Mononuclear cell (primary cell): ENCODE data around the gene POU4F2. TPM values are rescaled to one million over a fixed set of nuclear protein-coding genes. Genes with fewer than 3 reads are reported as not detected.
"Not testable (repeated sequence)": the region's sequence is repeated elsewhere in the genome, so short reads cannot be mapped to it uniquely, and the experiment has no call there.

Experiments used
- H3K27me3 ChIP-seq: 2 replicates; pipeline ENCODE4 v1.6.0; 2011; ENCODE audit warnings: low read length, control low read depth; ENCODE audit not compliant: insufficient read depth
- H3K4me1 ChIP-seq: 2 replicates; pipeline ENCODE4 v1.5.1; 2011; ENCODE audit warnings: mild to moderate bottlenecking, low read length, control low read depth; ENCODE audit not compliant: insufficient read depth
- H3K4me3 ChIP-seq: 2 replicates; pipeline ENCODE4 v1.5.1; 2011; ENCODE audit warnings: mild to moderate bottlenecking, low read length, moderate library complexity
- H3K9me3 ChIP-seq: 2 replicates; pipeline ENCODE4 v1.5.1; 2011; ENCODE audit warnings: low read depth, mild to moderate bottlenecking, control low read depth, low read length
- total RNA-seq: library from RNA; depleted of rRNA; stranded (reverse); fragments of >200 nt; gene quantifications from one replicate; pipeline ENCODE4 v1.2.3, GENCODE V29; 2012

Gene POU4F2
- total RNA-seq, 1 donor = not detected

DNA sequence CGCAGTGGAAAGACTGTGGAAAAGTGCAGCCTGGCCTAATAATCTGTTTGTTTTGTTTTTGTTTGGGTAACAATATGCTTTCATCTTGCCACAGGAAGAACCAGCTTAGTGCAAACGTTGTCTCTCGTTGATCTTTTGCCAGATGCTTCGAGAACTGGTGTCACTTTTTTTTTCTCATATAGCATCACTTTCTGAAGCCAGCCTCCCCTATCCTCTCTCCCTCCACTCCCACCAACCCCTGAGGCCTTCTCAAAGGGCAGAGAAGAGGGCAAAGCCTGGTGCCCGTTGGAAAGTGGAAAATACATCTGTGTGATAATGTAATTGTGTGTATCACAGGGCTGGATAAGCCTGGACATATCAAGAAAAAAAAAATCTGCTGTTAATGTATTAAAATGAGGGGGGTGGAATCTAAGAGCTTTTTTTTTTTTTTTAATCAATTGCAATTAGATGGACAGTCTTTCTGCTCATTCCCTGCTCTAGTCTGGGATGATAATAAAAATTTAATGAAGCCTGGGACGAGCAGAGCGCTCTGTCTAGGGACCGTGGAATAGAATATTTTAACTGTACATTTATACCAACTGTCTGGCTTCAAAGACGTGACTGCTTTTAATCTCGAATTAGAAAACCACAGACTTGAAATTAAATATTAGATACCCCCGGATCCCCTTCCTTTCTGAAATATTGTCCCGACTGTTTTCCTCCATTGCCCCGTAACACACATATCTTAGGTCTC is 8.1 kb downstream of the POU4F2 start:
- peaks cover 89% of the 10 kb centered on the region for H3K27me3 ChIP-seq

DNA sequence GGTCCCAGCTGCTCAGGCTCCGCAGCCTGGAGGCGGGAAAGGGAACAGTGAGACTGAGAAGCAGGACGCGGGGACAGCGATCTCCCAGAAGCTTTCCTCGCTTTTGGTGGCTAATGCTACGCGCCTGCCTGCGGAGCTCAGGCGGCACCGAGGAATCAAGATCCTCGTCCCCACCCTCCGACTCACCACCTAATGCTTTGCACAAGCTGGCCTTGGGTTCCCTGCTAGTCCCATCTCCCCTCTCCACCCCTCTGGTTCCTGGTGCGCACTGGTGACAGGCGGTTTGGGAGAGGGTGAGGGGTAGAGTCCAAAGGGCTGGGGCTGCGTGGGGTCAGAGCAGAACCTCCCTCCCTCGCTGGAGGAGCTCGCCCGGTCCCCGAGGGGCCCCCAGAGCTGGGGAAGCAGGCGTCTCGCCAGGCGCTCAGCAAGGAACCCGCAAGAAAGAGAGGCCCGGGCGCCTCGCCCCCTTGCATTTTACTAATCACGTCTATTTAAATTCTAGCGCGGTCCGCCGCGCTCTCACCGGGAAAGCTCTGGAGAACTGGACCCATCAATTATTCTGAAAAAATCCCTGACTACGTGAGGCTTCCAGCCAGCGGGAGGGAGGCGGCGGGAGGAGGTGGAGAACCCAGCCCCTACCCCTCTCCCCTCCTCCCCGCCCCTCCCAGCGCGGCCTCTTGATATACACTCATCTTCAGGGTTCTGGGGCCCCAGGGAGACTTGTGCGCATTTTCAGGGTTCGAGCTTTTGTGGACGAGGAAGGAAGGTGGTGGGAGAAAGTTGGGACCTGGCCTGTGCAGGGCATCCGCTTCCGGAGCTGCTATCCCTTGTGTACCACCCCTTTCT is 9.1 kb downstream of the POU4F2 start:
- Histone ChIP-seq H3K4me3 (no peak overlapping the region), H3K9me3 (no peaks in the 10 kb centered on the region), H3K4me1 (no peaks in the 10 kb centered on the region), H3K27me3 (peaks cover 89% of the 10 kb centered on the region)

More for the DNA sequence above, 8.1 kb downstream of the POU4F2 start:
- Histone ChIP-seq H3K4me1 (no peaks in the 10 kb centered on the region), H3K4me3 (no peak overlapping the region), H3K9me3 (no peaks in the 10 kb centered on the region)

DNA sequence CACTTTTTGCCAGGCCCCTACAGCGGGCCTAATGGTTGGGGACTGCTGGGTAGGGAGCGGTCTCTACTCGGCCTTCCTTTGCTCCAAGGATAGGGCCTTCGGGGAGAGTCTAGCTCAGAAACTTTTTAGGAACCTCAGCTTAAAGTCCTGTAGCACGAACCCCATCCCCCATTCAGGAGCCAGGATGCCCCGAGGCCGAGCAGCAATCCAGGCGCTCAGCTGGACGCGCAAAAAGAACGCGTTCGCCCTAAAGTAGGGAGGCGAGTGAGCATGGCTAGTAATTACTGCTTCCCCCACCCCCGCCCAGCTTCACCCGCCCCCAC is 9.7 kb downstream of the POU4F2 start:
- Histone ChIP-seq H3K4me1 (no peaks in the 10 kb centered on the region), H3K27me3 (peaks cover 89% of the 10 kb centered on the region), H3K4me3 (no peak overlapping the region), H3K9me3 (no peaks in the 10 kb centered on the region)

DNA sequence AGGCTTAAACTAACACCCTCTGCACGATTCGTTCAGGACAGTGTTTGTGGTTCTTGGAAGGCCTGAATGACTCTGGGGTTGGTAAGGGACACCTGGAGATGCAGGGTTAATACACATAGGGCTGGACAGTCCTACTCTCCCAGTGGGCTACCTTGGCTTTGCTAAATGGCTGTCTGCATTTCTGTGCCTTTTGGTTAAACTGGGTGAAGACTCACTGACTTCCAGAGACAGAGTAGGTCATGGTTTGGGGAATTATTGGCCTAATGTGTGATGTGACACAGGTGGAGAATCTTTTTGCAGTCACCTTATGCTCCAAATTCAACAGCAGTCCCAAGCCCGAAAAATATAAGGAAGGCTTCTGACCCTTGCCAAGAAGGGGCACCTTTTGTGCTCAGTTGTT is 10.5 kb downstream of the POU4F2 start:
- Histone ChIP-seq H3K27me3 (peaks cover 90% of the 10 kb centered on the region), H3K4me1 (no peaks in the 10 kb centered on the region), H3K4me3 (no peak overlapping the region), H3K9me3 (no peaks in the 10 kb centered on the region)

DNA sequence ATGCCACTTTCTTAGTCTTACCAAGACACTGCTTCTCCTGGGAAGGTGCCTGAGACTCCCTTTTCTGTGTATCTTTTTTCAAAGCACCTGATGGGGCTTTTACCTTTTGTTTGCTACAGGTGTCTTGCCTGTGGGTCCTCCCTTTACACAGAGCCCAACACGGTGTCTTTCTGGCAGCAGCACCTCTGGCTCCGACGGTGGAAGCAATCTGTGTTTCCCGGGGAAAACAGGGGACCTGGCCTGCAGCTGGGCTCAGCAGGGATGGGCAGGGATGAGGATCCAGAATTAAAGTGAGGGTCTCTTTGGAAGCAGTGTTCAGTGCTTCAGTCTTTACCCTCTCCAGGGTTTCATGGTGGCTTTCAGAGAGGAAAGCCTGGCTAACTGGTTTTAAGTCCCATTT is 11.3 kb downstream of the POU4F2 start:
- H3K4me3 ChIP-seq = no peak overlapping the region
- peaks cover 90% of the 10 kb centered on the region for H3K27me3 ChIP-seq
- no peaks in the 10 kb centered on the region for H3K9me3 ChIP-seq
- H3K4me1 ChIP-seq = no peaks in the 10 kb centered on the region

DNA sequence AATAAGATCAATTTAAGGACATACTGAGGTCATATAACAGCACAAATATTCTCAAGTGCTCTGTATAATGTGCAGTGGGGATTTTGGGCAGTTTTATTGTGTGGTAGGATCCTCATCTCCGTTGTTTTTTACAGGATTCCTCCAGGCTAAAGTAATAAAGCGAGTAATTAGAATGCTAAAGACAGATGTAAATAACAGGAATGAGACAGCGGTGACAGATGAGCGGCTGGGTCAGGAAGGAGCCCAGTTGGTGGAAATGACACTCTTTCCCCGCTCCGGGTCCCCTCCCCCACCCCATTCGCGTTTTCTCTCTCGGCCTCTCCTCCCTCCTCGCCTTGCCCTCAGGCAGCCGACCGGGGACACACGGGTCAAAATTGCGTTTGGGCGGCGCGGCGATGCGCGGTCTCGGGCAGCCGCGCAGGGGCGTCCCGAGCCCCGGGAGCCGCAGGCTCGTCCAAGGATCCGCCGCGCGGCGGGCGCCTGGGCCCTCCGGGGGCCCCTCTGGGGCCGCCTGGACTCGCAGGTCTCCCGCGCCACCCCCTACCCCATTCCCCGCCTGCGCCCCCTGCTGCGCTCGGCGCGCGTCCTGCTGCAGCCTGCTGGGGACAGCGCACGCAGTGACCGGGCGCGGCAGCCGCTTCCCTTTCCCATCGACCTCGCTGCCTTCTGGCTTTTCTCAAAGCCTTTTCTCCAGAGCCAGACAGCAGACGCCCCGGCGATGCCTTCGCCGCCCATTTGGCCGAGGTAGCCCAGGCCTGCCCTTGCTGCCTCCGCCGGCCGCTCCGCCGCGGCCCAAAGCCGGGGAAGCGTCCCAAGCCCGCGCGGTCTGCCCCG is 16.2 kb downstream of the POU4F2 start:
- Histone ChIP-seq H3K9me3 (no peaks in the 10 kb centered on the region), H3K4me1 (no peaks in the 10 kb centered on the region), H3K27me3 (peaks cover 78% of the 10 kb centered on the region), H3K4me3 (no peak overlapping the region)

DNA sequence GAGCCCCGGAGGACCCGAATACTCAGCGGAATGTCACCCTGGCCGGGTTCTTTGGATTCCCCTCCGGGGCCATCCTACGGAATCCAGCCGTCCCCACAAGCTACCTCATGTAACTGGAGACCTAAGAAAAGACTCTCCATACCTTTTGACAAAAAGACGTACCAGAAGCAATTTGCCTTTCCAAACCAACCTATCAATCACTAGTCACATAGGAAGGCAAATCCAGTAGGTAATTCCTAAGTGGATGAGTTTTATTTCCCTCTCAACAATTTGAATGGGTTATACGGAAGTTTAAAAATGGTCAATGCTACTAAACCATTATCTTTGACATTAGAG is 16.8 kb downstream of the POU4F2 start:
- Histone ChIP-seq H3K4me3 (no peak overlapping the region), H3K27me3 (peaks cover 72% of the 10 kb centered on the region), H3K9me3 (no peaks in the 10 kb centered on the region), H3K4me1 (no peaks in the 10 kb centered on the region)

DNA sequence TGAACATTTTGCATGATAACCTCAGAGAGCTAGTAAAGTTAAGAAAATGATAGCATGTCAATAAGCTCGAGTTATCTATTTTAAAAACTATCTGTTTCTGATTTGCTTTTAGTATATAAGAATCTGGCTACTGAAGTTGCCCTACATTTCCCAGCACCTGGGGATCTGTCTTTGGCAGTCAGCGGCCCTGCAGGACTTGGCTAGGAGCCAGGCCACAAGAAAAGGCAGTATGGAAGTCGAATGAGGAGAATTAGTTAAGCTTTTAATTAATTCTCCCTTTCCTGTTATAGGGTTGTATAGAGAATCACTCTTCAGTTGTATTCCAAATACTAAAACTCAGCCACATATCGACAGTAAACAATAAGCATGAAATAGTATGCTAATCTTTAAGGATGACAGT is 22.7 kb downstream of the POU4F2 start:
- Histone ChIP-seq H3K27me3 (peaks cover 14% of the 10 kb centered on the region), H3K4me1 (no peaks in the 10 kb centered on the region), H3K4me3 (no peak overlapping the region), H3K9me3 (no peaks in the 10 kb centered on the region)

DNA sequence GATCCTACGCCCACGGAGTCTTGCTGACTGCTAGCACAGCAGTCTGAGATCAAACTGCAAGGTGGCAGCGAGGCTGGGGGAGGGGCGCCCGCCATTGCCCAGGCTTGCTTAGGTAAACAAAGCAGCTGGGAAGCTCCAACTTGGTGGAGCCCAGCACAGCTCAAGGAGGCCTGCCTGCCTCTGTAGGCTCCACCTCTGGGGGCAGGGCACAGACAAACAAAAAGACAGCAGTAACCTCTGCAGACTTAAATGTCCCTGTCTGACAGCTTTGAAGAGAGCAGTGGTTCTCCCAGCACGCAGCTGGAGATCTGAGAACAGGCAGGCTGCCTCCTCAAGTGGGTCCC is 25.2 kb downstream of the POU4F2 start:
- not testable (repeated sequence) for H3K27me3 ChIP-seq, H3K4me3 ChIP-seq, H3K4me1 ChIP-seq, H3K9me3 ChIP-seq

DNA sequence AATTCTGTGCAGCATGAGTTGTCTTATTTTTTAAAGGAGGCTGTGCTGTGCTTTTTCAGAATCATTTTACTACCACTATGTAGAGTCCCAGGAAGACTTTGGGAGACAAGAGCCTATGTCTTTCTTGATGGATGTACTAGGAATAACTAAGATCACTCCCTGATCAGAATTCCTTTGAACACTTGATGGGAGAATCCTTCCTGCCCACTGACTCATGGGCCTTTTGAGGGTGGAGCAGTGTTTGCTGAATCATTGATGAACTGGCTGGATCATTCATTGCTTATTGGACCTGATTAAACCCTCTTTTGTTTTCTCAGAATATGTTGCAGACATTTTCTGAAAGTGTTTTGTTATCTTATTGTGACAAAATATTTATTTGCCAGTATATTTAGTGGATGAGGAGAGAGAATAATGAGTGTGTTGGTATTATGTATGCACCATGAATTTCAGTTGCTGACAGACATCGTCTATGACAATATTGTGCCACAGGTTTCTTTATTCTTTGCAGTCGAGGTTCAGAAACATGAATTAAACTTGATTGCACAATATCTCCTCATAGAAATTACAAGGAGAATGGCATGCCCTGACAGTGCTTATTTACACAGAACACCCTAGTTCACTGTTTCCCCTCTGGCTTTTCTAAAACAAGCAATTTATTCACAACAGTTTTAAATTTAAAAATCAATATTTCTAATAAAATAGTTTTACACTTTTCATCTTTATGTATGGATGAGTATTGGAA is 36.3 kb downstream of the POU4F2 start:
- H3K27me3 ChIP-seq = no peaks in the 10 kb centered on the region
- no peak overlapping the region for H3K4me3 ChIP-seq
- H3K4me1 ChIP-seq = no peaks in the 10 kb centered on the region
- no peaks in the 10 kb centered on the region for H3K9me3 ChIP-seq

Other genes with a start within 250 kb of the POU4F2 start
- 12.8 TPM for gene SLC10A7, start 117.0 kb upstream of the POU4F2 start, total RNA-seq